ENCODE data around the gene RPL13A.

The RPL13A gene

GRCh38 chr19:49502866-49503581 lies 15.6 kb downstream of the RPL13A start:
- DNase-seq (ENCODE audit: low read depth in 4 of 4, low spot score in 1 of 4): no peak

GRCh38 chr19:49503582-49503962 lies 16.2 kb downstream of the RPL13A start:
- DNase-seq (ENCODE audit: low read depth in 4 of 4, low spot score in 1 of 4): no peak

GRCh38 chr19:49506575-49507105 lies 19.2 kb downstream of the RPL13A start:
- peak in 2 of 4 experiments; percentile 60 to 64 for DNase-seq (ENCODE audit: low read depth in 4 of 4, low spot score in 1 of 4)

- DNase-seq (ENCODE audit: low read depth in 4 of 4, low spot score in 1 of 4): no peak
These were observed 20.5 kb downstream of the RPL13A start for GRCh38 chr19:49507803-49508494.

DNA sequence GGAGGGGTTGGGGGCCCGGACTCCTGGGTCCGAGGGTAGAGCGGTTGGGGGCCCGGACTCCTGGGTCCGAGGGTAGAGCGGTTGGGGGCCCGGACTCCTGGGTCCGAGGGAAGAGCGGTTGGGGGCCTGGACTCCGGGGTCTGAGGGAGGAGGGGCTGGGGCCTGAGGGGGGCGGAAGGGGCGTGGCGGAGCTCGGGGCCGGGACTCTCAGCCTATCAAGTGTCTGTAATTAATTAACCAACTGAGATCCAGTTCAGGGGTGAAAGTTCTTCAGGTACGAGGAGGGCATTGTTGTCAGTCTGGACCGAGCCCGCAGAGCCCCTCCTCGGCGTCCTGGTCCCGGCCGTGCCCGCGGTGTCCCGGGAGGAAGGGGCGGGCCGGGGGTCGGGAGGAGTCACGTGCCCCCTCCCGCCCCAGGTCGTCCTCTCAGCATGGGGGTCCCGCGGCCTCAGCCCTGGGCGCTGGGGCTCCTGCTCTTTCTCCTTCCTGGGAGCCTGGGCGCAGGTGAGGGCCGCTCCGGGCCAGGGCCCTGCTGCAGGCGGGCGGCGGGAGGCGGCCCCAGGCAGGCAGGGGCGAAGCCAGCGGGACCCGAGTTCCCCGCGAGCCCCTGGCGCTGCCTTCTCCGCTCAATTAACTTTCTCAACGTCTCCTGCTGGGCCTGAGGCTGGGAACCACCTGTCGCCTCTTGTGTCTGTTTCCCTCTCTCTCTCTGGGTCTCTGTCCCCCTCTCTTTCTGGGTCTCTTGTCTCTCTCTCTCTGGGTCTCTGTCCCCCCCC lies 25.8 kb downstream of the RPL13A start:
- DNase-seq (ENCODE audit: low read depth in 4 of 4, low spot score in 1 of 4): no peak

- no peak for DNase-seq (ENCODE audit: low read depth in 4 of 4, low spot score in 1 of 4)
These were observed 26.3 kb downstream of the RPL13A start for GRCh38 chr19:49513746-49514118.

DNA sequence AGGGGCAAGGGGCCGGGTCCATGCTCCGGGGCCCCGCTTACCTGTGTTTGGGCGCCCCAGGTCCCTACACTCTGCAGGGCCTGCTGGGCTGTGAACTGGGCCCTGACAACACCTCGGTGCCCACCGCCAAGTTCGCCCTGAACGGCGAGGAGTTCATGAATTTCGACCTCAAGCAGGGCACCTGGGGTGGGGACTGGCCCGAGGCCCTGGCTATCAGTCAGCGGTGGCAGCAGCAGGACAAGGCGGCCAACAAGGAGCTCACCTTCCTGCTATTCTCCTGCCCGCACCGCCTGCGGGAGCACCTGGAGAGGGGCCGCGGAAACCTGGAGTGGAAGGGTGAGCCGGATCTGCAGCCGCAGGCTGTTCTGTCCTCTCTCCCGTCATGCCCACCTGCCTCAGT lies 26.7 kb downstream of the RPL13A start:
- no peak for DNase-seq (ENCODE audit: low read depth in 4 of 4, low spot score in 1 of 4)

- DNase-seq (ENCODE audit: low read depth in 4 of 4, low spot score in 1 of 4): no peak
These were observed 28.4 kb downstream of the RPL13A start for GRCh38 chr19:49515767-49516166.

GRCh38 chr19:49518033-49518432 lies 30.6 kb downstream of the RPL13A start:
- no peak for DNase-seq (ENCODE audit: low read depth in 4 of 4, low spot score in 1 of 4)

DNA sequence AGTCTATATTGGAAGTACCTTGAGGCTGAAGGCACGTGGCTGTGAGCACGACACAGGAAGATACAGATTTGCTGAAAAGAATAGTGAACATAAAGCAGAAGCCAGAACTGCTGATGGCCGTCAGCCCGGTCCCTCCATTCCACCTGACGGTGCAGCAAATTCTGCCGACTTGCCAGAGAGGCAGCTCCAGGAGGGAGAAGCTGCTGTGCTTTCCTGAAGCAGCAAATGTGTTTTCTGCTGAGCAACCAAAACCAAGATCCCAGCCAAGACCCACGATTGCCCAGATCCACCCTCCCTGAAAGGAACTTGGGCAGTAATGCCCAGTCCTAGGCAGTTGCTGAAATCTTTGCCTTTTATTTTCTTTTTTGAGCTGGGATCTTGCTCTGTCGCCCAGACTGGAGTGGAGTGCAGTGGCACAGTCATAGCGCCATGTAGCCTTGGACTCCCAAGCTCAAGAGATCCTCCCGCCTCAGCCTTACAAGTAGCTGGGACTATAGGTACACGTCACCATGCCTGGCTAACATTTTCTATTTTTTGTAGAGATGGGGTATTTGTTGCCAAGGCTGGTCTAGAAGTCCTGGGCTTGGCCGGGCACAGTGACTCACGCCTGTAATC lies 33.4 kb downstream of the RPL13A start:
- DNase-seq (ENCODE audit: low read depth in 4 of 4, low spot score in 1 of 4): no peak

- no peak for DNase-seq (ENCODE audit: low read depth in 4 of 4, low spot score in 1 of 4)
These were observed 37.5 kb downstream of the RPL13A start for GRCh38 chr19:49524812-49525455.

DNA sequence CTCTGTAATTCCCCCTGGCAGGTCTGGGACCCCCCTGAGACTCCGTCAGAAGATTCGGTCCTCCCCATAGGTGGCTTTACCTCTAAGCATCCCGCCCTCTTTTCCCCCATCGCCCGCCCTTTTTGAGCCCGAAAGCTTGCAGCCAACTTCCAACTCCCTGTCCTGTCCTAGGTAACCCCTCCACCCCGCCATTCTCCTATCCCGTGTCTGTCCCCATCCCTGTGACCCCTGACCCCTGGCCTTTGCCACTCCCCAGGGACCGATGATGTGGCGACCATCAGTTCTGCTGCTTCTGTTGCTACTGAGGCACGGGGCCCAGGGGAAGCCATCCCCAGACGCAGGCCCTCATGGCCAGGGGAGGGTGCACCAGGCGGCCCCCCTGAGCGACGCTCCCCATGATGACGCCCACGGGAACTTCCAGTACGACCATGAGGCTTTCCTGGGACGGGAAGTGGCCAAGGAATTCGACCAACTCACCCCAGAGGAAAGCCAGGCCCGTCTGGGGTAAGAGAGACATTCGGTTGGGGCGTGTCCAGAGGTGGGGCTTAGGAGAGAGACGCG lies 40.9 kb downstream of the RPL13A start:
- no peak for DNase-seq (ENCODE audit: low read depth in 4 of 4, low spot score in 1 of 4)

GRCh38 chr19:49530708-49531107 lies 43.3 kb downstream of the RPL13A start:
- DNase-seq (ENCODE audit: low read depth in 4 of 4, low spot score in 1 of 4): no peak

GRCh38 chr19:49533551-49534488 lies 46.4 kb downstream of the RPL13A start:
- peak; percentile 62 to 81 (median 68) for DNase-seq (ENCODE audit: low read depth in 4 of 4, low spot score in 1 of 4)

GRCh38 chr19:49534632-49535385 lies 47.4 kb downstream of the RPL13A start:
- DNase-seq (ENCODE audit: low read depth in 4 of 4, low spot score in 1 of 4): no peak

GRCh38 chr19:49536921-49537462 lies 49.6 kb downstream of the RPL13A start:
- no peak for DNase-seq (ENCODE audit: low read depth in 4 of 4, low spot score in 1 of 4)

DNA sequence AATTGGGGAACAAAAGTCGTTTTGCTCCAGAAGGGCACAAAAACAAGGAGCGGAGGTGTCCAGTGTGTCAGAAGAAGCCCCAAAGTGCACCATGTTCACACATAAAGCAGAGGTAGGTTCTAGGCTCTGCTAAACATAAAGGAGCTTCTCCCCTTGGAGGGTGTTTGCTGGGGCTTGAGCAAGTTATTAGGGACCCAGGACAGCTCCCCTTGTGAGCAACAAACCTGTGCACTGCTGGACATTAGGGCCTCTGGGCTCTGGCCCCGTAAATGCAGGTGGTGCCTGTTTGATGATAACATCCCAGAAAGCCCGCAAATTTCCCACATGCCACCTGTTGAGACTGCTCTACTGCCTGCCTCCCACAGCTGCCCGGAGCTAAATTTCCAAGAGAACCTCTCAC lies 51.2 kb downstream of the RPL13A start:
- no peak for DNase-seq (ENCODE audit: low read depth in 4 of 4, low spot score in 1 of 4)

DNA sequence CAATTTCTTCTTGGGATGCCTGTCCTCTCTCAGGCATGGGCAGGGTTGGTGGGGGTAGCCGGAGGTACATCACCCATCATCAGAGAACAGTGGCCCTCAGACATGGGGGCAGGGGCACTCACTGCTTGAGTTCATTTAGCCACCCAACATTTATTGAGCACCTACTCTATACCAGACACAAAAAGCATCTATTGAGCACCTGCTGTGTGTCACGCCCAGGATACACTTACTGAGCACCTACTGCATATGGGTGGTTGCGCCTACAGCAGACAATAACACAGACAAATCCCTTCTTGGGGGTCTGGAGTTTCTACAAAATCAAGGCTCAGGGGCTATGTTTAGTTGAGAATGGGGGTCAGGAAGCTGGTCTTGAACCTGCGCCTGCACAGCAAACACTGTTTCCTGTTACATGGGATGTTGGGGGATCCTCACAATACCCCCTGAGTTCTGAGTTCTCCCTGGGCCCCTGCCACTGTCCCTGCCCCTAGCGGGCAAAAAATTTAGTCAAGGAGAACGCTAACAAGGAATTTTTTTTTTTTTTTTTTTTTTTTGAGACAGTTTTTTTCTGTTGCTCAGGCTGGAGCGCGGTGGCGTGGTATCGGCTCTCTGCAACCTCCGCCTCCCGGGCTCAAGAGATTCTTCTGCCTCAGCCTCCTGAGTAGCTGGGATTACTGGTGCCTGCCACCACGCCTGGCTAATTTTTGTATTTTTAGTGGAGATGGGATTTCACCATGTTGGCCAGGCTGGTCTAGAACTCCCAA lies 52.0 kb downstream of the RPL13A start:
- no peak for DNase-seq (ENCODE audit: low read depth in 4 of 4, low spot score in 1 of 4)

Measured in stimulated activated CD4-positive, alpha-beta T cell treated with anti-CD3 and anti-CD28 coated beads, Interleukin-1b, Interleukin-23, amount 100 ng/mL, for 24 hours (primary cell).